Liver (tissue), 9 donors: ENCODE measurements around the gene CCL8. TPM values are rescaled to one million over a fixed set of nuclear protein-coding genes. Genes with fewer than 3 reads are reported as not detected.

Source experiments
- DNase-seq: peaks from one replicate; pipeline ENCODE4 v3.0.0-alpha.2; 2017; ENCODE audit warnings: low spot score
- H3K27ac ChIP-seq, 2 donors: one replicate each; pipeline ENCODE4 v1.7.0; 2013; ENCODE audit warnings: inconsistent platforms in 2 of 2, low read length in 2 of 2, control low read depth in 1 of 2, low read depth in 1 of 2, mild to moderate bottlenecking in 1 of 2
- H3K27me3 ChIP-seq, 4 donors: one replicate each; pipeline versions ENCODE4 v1.6.1 to v1.7.0; 2013; ENCODE audit warnings: low read length in 3 of 4, inconsistent platforms in 1 of 4, mild to moderate bottlenecking in 1 of 4, moderate library complexity in 1 of 4; ENCODE audit not compliant: control insufficient read depth in 4 of 4, insufficient read depth in 4 of 4
- H3K36me3 ChIP-seq, 4 donors: one replicate each; pipeline versions ENCODE4 v1.6.1 to v1.7.0; 2013; ENCODE audit warnings: low read length in 3 of 4, mild to moderate bottlenecking in 3 of 4, low read depth in 1 of 4, moderate library complexity in 1 of 4; ENCODE audit not compliant: control insufficient read depth in 4 of 4, insufficient read depth in 3 of 4
- H3K4me1 ChIP-seq, 4 donors: one replicate each; pipeline versions ENCODE4 v1.6.1 to v1.7.0; 2013; ENCODE audit warnings: low read length in 3 of 4, mild to moderate bottlenecking in 3 of 4, moderate library complexity in 1 of 4; ENCODE audit not compliant: control insufficient read depth in 4 of 4, insufficient read depth in 4 of 4
- H3K4me3 ChIP-seq, 3 donors: one replicate each; pipeline versions ENCODE4 v1.6.1 to v1.7.0; 2013; ENCODE audit warnings: low read length in 3 of 3, control low read depth in 1 of 3, low read depth in 1 of 3, mild to moderate bottlenecking in 1 of 3
- H3K9ac ChIP-seq, 2 donors: one replicate each; pipeline ENCODE4 v1.7.0; 2013; ENCODE audit warnings: low read length in 2 of 2, mild to moderate bottlenecking in 2 of 2, moderate library complexity in 2 of 2, control low read depth in 1 of 2, low read depth in 1 of 2
- H3K9me3 ChIP-seq, 4 donors: one replicate each; pipeline versions ENCODE4 v1.6.1 to v1.7.0; 2013; ENCODE audit warnings: low read length in 3 of 4; ENCODE audit not compliant: control insufficient read depth in 4 of 4
- ATF3 ChIP-seq: IDR thresholded peaks from 2 replicates; pipeline ENCODE4 v1.6.1; 2016; ENCODE audit warnings: antibody characterized with exemption
- CTCF ChIP-seq: fragments of 150-350 bp; IDR thresholded peaks from 2 replicates; pipeline ENCODE4 v1.5.1; 2017; ENCODE audit warnings: improper control_type of control experiment, low read depth, low read length; ENCODE audit not compliant: missing input control
- EGR1 ChIP-seq, 2 donors: IDR thresholded peaks; 2 replicates each; pipeline ENCODE4 v1.6.1; 2016 to 2018; ENCODE audit warnings: antibody characterized with exemption in 2 of 2, low read depth in 2 of 2
- FOXA1 ChIP-seq: IDR thresholded peaks from 2 replicates; pipeline ENCODE4 v1.6.1; 2016; ENCODE audit warnings: antibody characterized with exemption
- FOXA2 ChIP-seq: IDR thresholded peaks from 2 replicates; pipeline ENCODE4 v1.6.1; 2016; ENCODE audit warnings: antibody characterized with exemption
- GABPA ChIP-seq, 2 donors: IDR thresholded peaks in 1 of 2; conservative IDR thresholded peaks in 1 of 2; 2 replicates each; pipeline ENCODE4 v1.6.1; 2016; ENCODE audit warnings: antibody characterized with exemption in 2 of 2, mild to moderate bottlenecking in 1 of 2, moderate library complexity in 1 of 2
- HNF4A ChIP-seq, 2 donors: conservative IDR thresholded peaks; 2 replicates each; pipeline ENCODE4 v1.6.1; 2016; ENCODE audit warnings: antibody characterized with exemption in 2 of 2, mild to moderate bottlenecking in 2 of 2
- HNF4G ChIP-seq: IDR thresholded peaks from 2 replicates; pipeline ENCODE4 v1.6.1; 2016; ENCODE audit warnings: antibody characterized with exemption
- JUND ChIP-seq, 2 donors: IDR thresholded peaks; 2 replicates each; pipeline ENCODE4 v1.6.1; 2016; ENCODE audit warnings: antibody characterized with exemption in 2 of 2
- MAX ChIP-seq: IDR thresholded peaks from 2 replicates; pipeline ENCODE4 v1.6.1; 2016; ENCODE audit warnings: antibody characterized with exemption
- NR2F2 ChIP-seq: IDR thresholded peaks from 2 replicates; pipeline ENCODE4 v1.6.1; 2016; ENCODE audit warnings: antibody characterized with exemption
- RAD21 ChIP-seq, 2 donors: IDR thresholded peaks; 2 replicates each; pipeline ENCODE4 v1.6.1; 2016; ENCODE audit warnings: antibody characterized with exemption in 2 of 2, mild to moderate bottlenecking in 2 of 2
- REST ChIP-seq: IDR thresholded peaks from 2 replicates; pipeline ENCODE4 v1.6.1; 2016; ENCODE audit warnings: antibody characterized with exemption, mild to moderate bottlenecking
- RXRA ChIP-seq, 2 donors: IDR thresholded peaks; 2 replicates each; pipeline ENCODE4 v1.6.1; 2017 to 2018; ENCODE audit warnings: antibody characterized with exemption in 2 of 2, mild to moderate bottlenecking in 1 of 2
- SP1 ChIP-seq: IDR thresholded peaks from 2 replicates; pipeline ENCODE4 v1.6.1; 2018; ENCODE audit warnings: antibody characterized with exemption, mild to moderate bottlenecking
- TAF1 ChIP-seq: conservative IDR thresholded peaks from 2 replicates; pipeline ENCODE4 v1.6.1; 2016; ENCODE audit warnings: antibody characterized with exemption, mild to moderate bottlenecking
- YY1 ChIP-seq: IDR thresholded peaks from 2 replicates; pipeline ENCODE4 v1.6.1; 2016; ENCODE audit warnings: antibody characterized with exemption, mild to moderate bottlenecking
- ZBTB33 ChIP-seq: IDR thresholded peaks from 2 replicates; pipeline ENCODE4 v1.6.1; 2016; ENCODE audit warnings: antibody characterized with exemption
- WGBS: extraction: QIAGEN DNeasy Blood & Tissue Kit; methylation state at CpG from one replicate; pipeline ENCODE4 v1.1.7; 2013; 5-methylcytosine and 5-hydroxymethylcytosine counted together
- polyA plus RNA-seq, 2 donors: library from polyadenylated mRNA; stranded (reverse) in 1 of 2; unstranded in 1 of 2; fragments of 200-250 nt in 1 of 2; fragments of >200 nt in 1 of 2; fragmentation: Nextera tagmentation in 1 of 2; extraction: Ambion mirVana in 1 of 2; gene quantifications; one replicate each; pipeline versions ENCODE4 v1.2.1 to v1.2.3, GENCODE V29; 2013 to 2015
- total RNA-seq, 2 donors: library from RNA; depleted of rRNA; stranded (reverse); fragments of >200 nt; gene quantifications; one replicate each; pipeline ENCODE4 v1.2.3, GENCODE V29; 2014
- donor health status: healthy.
- donor health status: healthy.
- donor health status: healthy.
- donor health status: healthy.
- donor health status: healthy.

CCL8 gene
- total and polyA plus RNA-seq, 4 donors, result 0.03 TPM; not detected in 3

GRCh38 chr17:34367486-34368195, 48.4 kb downstream of the CCL8 start:
- no peak overlapping the region for H3K9ac ChIP-seq
- H3K27me3 ChIP-seq, result peaks cover 0 to 2% (median 0%) of the 10 kb centered on the region in 4 donors
- WGBS, result 90% methylated on average over 9 of the region's 9 CpGs
- H3K36me3 ChIP-seq, result no peaks in the 10 kb centered on the region
- TF ChIP-seq HNF4A (conservative IDR thresholded peaks at IDR 0.05), result no peak
- TF ChIP-seq TAF1, result no peak
- no peak for TF ChIP-seq HNF4G
- no peak for TF ChIP-seq ATF3
- no peak for TF ChIP-seq MAX
- TF ChIP-seq FOXA2, result no peak
- no peak for TF ChIP-seq ZBTB33
- TF ChIP-seq RXRA (IDR thresholded peaks at IDR 0.05), result no peak
- TF ChIP-seq YY1, result no peak
- no peak for TF ChIP-seq JUND (IDR thresholded peaks at IDR 0.05)
- TF ChIP-seq FOXA1, result no peak
- TF ChIP-seq GABPA (IDR thresholded peaks at IDR 0.05 in 1 of 2, conservative IDR thresholded peaks at IDR 0.05 in 1 of 2), result no peak
- no peak for TF ChIP-seq EGR1 (IDR thresholded peaks at IDR 0.05; ENCODE audit: low read depth in 2 of 2)
- TF ChIP-seq REST, result no peak
- no peak for TF ChIP-seq RAD21 (IDR thresholded peaks at IDR 0.05)
- no peak for TF ChIP-seq NR2F2
- TF ChIP-seq CTCF, result no peak
- TF ChIP-seq SP1, result no peak
- no peak overlapping the region for H3K4me3 ChIP-seq
- no peak overlapping the region for H3K27ac ChIP-seq
- peaks cover 7 to 20% (median 18%) of the 10 kb centered on the region in 4 donors for H3K4me1 ChIP-seq
- no peaks in the 10 kb centered on the region for H3K9me3 ChIP-seq
- no peak for DNase-seq
